ENCODE results near the gene NOL4L.
"Not testable (repeated sequence)": the region's sequence is repeated elsewhere in the genome, so short reads cannot be mapped to it uniquely, and the experiment has no call there.

NOL4L gene

DNA sequence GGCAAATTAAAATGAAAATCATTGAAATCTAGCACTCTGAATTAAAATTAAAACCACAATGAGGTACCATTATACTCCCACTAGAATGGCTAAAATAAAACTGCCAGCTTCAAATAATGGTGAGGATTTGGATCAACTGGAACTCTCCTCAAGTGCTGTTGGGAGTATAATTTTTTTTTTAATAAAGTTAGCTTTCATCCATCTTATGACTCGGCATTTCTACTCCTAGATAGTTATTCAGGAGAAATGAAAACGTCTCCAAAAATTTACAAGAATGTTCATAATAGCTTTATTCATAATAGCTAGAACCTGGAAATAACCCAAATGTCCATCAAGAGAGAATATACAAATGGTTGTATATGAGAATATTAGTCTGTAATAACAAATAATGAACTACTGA, 163.8 kb downstream of the NOL4L start:
- DNase-seq (ENCODE audit: low spot score) = no peak

DNA sequence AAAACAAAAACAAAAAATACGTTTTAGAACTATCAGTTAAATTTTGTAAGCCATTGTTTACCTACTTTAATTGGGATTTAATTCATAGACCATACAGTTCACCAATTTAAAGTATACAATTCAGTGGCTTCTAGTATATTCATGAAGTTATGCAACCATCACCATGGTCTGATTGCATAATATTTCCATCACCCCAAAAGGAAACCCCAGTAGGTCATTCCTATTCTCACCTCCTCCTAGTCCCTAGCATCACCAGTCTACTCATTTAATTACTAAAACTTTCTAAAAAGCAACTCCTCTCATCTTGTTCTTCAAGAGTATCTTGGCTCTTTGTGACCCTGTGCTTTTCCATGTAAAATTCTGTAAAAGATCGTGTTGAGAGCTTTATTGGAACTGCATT, 166.8 kb downstream of the NOL4L start:
- no peak for DNase-seq (ENCODE audit: low spot score)

DNA sequence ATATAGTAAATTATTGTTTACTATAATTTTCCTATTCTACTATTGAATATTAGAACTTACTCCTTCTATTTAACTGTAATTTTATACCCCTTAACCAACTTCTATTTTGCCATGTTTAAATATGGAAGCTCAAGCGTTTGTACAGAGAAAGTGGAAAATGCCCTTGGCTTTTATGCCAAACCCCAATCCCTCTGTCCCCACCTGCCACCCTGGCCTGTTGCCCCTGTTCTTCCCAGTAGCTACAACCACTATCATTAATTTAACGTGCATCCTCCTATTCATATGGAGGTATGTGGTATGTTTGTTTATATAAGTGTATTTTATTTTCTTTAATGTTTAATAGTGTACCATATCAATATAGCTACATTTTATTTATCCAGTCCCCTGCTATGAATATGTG, 168.9 kb downstream of the NOL4L start:
- no peak for DNase-seq (ENCODE audit: low spot score)

DNA sequence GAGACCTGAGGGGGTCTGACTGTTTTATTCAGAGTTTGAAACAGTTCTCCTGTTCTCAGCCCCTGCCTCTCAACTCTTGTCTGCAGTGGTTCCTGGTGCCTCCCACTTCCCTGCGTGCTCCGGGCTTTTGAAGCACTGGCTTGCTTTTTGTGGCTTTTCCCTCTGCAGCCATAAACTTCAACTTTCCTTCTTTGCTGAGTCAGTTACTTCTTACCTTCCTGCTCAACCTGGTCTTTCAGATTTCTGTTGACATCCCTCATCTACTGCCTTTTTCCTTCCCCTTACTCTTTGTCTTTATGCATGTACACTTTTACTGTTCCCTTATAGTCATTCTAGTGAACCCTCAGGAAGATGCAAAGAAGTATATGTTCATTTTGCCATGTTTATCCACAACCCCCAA, 169.6 kb downstream of the NOL4L start:
- DNase-seq (ENCODE audit: low spot score) = no peak

DNA sequence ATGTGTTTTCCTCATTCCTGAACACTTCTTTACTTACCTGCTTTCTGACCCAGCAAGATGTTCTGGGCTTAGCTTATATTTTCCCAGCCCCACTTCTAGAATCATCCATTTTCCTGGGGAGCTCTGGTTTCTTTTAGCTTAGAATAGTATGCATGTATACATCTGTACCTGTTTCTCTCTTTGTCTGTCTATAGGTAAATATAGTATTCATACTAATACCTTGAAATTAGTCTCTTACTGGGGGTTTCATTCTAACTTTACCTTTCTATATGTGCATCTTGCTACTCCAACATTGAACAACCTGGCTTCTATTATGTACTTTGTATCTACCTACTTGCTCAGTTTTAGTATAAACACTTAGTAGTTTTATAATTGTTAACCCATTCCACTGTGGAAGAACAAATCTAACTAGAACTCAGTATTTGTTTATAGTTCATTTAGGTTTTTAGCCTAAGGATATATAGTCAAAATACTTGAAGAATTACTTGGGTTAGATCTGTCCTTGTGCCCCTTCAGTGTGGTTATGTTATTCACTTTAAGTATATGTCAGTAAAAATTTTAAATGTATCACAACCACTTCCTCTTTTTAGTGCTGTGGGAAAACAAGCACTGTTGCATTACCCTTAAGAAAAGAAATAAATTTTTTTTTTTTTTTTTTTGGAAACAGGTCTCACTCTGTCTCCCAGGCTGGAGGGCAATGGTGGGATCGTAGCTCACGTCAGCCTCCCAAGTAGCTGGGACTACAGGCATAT, 173.0 kb downstream of the NOL4L start:
- no peak for DNase-seq (ENCODE audit: low spot score)

DNA sequence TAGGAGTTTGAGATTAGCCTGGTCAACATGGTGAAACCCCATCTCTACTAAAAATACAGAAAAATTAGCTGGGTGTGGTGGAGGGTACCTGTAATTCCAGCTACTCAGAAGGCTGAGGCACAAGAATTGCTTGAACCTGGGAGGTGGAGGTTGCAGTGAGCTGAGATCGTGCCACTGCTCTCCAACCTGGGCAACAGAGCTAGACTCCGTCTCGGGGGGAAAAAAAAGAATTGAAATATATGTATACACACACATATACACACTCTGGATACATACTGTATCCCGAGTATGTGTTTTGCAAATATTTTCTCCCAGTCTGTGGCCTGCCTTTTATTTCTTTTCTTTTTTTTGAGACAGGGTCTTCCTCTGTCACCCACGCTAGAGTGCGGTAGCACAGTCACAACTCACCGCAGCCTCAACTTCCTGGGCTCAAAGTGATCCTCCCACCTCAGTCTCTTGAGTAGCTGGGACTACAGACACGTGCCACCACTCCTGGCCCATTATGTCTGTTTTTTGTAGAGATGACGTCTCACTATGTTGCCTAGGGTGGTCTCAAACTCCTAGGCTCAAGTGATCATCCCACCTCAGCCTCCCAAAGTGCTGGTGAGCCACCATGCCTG, 177.9 kb downstream of the NOL4L start:
- not testable (repeated sequence) for DNase-seq (ENCODE audit: low spot score)

DNA sequence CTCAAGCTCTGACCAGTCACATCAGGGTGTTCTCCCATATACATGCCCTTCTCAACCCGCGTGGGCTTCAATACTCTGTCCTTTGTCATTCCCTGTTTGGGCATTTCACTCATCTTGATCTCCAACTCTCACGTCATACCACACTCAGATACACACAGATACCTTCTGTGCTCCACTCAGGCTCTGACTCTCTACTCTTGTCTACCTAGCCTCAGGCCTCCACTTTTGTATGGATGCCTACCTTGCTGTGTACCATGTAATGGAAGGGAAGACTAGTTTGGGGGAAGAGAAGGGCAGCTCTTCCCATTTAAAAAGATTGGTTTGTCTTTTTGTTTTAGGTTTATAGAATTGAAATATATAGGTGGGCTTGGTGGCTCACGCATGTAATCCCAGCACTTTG, 178.4 kb downstream of the NOL4L start:
- DNase-seq (ENCODE audit: low spot score) = no peak

DNA sequence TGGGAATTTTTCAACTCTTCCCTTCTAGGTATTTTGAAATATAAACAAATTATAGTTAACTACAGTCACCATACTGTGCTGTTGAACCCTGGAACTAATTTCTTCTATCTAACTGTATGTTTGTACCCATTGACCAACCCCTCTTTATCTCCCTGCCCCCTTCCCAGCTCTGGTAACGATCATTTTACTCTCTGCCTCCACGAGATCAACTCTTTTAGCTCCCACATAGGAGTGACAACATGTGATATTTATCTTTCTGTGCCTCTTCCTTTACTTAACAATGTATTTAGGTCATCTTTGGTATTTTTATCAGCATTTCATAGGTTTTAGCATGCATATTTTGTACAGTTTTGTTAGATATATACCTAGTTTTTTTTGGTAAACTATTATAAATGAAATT, 181.1 kb downstream of the NOL4L start:
- no peak for DNase-seq (ENCODE audit: low spot score)

DNA sequence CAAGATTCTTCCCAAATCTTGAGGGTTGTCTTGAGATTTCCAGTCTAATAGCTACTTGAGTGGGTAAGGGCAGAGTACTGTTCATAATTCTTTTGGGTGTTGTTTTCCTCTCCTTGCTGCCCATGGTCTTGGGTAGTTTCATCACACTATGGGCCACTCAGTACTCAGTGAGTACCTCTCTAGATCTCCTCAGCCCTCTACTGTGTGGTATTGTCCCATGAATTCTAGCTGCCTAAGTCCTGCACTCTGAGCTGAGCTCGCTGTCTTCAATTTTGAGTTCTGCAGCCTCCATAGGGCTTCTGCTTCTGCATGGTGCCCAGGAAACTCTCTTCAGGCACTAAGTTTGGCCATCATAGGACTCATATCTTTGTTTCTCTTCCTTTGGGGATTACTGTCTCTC, 184.7 kb downstream of the NOL4L start:
- DNase-seq (ENCODE audit: low spot score) = no peak

DNA sequence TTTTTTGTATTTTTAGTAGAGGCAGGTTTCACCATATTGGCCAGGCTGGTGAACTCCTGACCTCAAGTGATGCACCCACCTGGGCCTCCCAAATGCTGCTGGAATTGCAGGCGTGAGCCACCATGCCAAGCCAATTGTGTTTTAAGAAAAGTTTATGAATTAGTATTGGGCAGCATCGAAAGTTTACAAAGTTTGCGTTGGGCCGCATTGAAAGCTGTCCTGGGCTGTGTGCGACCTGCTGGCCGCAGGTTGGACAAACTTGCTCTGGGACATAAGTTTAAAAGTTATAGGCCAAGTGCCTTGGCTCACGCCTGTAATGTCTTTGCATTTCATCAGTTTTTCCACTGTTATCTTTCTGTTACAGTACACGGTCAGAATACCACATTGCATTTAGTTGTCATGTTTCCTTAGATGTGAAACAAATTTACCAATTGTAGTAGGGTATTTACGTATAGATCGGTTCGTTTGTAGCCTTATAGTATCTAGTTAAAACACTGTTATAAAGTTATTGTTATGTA, 187.5 kb downstream of the NOL4L start:
- DNase-seq (ENCODE audit: low spot score) = no peak

DNA sequence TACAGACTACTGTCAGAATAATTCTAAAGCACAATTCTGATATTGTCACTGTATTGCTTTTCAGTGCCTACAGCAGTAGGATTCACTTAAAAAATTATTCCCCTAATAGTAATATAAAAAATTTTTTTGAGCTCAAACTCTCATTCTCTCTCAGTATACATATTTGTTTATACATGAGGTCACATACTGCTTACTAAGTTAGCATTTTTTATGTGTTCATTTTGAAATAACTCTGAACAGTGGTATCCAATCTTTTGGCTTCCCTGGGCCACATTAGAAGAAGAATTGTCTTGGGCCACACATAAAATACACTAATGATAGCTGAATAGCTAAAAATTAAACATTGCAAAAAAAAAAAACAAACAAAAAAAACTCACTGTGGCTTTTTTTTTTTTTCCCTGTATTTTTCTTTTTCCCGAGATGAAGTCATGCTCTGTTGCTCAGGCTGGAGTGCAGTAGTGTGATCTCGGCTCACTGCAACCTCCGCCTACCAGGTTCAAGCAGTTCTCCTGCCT, 188.4 kb downstream of the NOL4L start:
- no peak for DNase-seq (ENCODE audit: low spot score)

DNA sequence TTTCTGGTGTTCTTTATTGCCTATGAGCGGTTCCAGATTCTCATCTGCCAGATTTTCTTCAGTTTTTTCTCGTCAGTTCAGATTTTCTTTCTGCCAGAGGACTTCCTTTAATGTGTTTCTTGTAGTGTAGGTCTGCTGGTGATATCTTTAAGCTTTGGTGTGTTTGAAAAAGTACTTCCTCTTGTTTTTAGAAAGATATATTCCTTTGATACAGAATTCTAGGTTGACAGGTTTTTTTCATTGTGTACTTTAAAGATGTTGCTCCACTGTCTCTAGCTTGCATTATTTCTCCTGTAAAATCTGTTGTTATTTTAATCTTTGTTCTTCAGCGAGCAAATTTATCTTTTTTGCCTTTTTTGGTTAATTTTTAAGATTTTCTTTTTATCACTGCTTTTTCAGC, 190.1 kb downstream of the NOL4L start:
- no peak for DNase-seq (ENCODE audit: low spot score)
